NCI-H2196 (cell line): ENCODE measurements around the gene HDDC3.
A peak's percentile ranks its signal among the peaks of the same experiment; 100 is the strongest.
"Not testable (repeated sequence)": the region's sequence is repeated elsewhere in the genome, so short reads cannot be mapped to it uniquely, and the experiment has no call there.

ENCODE experiments used
- DNase-seq: peaks from one replicate; lab custom pipeline; 2025; ENCODE audit not compliant: unreplicated experiment; lab: John Stamatoyannopoulos, UW

Gene HDDC3

DNA sequence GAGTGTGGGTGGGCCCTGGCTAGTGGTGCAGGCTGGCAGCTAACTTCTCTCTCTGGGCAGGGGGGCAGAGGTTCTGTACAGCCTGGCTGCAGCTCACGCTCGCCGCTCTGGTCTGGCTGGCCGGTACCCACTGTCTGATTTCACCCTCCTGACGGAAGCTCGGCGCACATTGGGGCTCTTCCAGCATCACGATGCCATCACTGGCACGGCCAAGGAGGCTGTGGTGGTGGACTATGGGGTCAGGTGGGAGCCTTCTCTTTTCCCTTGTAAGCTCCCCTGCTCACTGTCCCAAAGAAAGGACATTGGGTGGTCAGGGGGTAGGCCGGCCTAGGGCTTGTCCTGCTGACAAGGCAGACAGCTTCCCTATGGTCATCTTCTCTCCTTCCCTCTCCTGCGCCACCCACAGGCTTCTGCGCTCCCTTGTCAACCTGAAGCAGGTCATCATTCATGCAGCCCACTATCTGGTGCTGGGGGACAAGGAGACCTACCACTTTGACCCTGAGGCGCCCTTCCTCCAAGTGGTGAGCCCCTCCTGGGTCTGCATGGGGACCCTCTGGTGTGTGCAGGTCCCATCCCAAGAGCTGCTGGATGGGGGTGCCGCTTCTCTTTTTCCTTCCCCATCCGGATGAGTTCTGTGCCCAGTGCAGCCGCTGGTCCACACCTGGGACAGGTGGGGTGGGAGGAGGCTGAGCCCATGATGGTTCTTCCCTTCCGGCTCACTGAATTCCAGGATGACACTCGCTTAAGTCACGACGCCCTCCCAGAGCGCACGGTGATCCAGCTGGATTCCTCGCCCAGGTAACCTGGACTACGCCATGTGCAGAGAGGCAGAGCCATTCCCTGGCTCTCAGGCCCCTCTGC lies 21.7 kb downstream of the HDDC3 start:
- no peak for DNase-seq

DNA sequence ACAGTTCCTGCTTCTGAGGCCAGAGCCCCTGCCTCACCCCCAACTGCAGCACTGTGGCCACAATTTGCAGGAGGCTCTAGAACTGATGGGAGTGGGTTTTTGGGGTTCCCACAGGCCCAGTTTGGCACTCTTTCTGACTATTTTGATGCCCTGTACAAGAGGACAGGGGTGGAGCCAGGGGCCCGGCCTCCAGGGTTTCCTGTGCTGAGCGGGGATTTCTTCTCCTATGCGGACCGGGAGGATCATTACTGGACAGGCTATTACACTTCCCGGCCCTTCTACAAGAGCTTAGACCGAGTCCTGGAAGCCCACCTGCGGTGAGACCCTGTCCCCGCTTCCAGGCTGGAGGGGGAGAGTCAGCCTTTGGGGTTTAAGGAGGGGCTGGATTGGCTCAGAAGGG lies 22.4 kb downstream of the HDDC3 start:
- no peak for DNase-seq

DNA sequence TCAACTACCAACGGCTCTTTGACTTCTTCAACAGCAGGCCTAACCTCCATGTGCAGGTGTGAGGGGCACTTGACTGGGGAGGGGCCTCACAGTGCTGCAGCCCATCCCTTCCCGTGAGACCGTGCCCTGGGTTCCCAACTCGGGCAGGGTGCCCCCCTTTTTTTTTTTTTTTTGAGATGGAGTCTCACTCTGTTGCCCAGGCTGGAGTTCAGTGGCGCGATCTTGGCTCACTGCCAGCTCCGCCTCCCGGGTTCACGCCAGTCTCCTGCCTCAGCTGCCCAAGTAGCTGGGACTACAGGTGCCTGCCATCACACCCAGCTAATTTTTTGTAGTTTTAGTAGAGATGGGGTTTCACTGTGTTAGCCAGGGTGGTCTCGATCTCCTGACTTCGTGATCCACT lies 22.9 kb downstream of the HDDC3 start:
- not testable (repeated sequence) for DNase-seq

DNA sequence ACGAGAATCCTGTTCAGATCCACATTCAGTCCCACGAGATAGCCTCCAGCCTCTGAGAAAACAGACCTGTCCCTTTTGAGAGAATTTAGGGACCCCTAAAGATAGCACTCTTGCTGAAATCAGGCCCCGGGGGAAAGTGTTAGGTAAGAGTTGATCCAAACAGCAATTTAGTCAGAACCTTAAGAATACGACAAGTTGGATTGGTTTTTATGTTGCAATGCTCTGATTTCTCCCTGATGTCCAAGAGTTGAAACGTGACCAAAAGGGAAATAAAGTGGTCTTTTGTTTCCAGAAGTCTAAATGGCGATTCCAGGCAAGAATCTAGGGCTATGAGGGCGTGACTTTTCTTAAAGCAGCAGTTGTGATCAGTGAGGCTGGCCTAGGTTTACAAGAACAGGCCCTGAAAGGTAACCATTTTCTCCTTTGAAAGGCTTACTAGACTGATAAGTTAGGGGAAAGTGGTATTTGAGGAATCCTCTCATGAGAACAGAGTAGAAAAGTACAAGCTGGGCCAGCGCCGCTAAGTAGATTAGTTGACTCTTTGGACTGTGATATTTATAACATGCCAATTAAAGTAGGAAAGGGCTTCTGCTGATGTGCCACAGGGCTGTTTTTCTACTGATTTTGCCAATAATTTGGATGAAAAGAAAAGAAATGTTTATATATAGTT lies 24.4 kb downstream of the HDDC3 start:
- no peak for DNase-seq

DNA sequence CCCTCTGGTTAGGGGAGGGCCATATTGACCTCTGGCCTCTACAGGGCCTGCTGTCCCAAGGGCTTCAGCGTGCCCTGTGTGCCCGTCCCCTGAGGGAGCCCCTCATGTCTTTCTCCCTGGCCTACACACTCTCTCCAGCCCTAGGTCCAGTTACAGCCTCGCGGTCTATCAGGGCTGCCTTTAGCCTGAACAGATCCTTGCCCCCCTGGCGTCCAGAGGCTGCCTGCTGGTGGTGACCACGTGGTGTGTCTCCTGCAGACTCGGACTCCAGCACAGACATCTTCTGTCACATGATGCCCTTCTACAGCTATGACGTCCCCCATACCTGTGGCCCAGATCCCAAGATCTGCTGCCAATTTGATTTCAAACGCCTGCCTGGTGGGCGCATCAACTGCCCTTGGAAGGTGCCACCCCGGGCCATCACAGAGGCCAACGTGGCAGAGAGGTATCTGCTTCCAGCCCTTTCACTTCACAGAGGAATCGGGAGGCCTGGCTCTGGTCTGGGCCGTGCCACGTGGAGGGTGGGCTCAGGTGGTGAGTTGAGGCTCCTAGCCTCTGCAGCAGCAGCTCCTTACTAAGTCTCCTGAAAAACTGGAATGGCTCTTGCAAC lies 25.2 kb downstream of the HDDC3 start:
- DNase-seq, result no peak

DNA sequence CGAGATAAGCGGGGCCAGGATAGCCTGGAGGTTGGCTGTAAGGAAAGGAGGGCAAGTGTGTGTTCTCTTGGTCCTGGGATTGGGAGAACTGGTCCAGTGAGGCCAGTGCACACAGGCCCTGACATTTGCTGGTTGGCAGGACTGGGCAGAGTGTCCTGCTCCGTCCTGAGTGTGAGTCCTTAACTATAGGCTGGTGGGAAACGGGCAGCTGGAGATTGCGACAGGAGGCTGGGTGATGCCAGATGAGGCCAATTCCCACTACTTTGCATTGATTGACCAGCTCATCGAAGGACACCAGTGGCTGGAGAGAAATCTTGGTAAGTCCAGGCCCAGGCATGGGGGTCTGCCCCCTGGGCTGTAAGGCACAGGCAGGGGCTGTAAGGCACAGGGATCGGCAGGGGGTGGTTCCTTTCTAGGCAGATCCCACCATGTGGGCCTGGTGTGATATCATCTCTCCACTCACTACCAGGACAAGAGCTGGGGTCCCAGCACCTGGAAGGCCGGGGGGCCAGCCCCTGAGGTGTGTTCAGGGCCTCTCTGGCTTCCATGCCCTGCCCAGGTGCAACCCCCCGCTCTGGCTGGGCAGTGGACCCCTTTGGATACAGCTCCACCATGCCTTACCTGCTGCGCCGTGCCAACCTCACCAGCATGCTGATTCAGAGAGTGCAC lies 26.0 kb downstream of the HDDC3 start:
- DNase-seq, result no peak

DNA sequence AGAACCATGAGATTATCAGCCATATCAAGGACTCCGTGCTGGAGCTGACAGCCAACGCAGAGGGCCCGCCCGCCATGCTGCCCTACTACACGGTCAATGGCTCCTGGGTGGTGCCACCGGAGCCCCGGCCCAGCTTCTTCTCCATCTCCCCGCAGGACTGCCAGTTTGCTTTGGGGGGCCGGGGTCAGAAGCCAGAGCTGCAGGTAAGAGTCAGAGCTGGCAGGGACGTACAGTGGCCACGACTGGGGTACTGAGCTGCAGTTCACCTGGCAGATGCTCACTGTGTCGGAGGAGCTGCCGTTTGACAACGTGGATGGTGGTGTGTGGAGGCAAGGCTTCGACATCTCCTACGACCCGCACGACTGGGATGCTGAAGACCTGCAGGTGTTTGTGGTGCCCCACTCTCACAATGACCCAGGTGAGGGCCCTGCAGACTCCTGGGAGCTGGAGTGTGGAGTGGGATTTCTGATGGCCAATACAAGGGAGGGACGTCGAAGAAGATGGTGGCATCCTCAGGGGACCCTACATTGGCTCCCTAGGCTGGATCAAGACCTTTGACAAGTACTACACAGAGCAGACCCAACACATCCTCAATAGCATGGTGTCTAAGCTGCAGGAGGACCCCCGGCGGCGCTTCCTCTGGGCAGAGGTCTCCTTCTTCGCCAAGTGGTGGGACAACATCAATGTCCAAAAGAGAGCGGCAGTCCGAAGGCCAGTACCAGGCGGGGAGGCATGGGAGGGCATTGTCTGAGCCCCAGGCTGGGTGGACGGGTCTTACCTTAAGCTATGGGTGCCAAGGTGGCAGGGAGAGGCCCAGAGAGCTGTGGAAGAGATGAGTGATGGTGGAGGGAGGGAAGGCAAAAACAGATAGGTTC lies 26.8 kb downstream of the HDDC3 start:
- no peak for DNase-seq

DNA sequence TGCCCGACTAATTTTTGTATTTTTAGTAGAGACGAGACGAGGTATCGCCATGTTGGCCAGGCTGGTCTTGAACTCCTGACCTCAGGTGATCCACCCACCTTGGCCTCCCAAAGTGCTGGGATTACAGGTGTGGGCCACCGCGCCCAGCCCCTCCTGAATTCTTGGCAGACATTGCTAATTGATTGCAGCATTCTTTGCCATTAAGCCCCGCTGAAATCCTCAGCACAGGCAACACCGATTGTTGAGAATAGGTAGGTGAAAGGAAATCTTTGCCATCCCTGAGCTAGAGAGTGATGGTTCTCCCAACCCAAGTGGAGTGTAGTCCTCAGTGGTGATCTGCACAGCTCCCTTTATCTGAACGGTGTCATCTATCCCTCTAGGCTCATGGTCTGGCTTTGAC lies 27.6 kb downstream of the HDDC3 start:
- DNase-seq, result no peak

DNA sequence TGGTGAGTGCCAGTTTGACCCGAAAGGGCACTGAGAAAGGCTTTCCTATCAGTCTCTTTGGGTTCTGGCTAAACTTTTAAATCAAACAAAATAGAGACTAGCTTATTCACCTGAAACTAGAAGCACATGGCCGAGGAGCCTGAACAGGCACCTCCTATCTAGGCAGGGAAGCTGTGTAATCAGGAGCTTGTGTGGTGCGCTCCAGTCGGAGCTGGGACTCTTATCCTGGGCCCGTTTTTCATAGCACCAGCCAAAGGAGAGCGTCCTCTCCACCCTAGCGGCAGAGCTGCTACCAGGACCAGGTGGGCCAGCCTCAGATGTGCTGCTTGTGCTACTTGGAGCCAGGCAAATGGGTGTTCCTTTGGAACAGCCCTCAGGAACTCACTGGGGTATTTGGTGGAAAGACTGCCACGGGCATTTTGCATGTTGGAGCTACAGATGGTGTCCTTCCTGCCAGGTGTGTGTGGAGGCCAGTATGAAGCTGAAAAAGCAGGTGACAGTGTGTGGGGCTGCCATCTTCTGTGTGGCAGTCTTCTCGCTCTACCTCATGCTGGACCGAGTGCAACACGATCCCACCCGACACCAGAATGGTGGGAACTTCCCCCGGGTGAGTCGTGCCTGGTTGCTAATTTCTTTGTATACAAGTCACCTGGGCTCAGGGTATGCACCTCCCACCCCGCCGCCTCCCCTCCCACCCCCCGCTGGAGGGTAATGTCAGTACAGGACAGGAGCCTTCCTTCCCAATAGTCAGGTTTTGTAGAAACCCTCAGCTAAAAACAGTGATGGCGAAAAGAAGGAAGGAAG lies 28.4 kb downstream of the HDDC3 start:
- DNase-seq, result no peak

DNA sequence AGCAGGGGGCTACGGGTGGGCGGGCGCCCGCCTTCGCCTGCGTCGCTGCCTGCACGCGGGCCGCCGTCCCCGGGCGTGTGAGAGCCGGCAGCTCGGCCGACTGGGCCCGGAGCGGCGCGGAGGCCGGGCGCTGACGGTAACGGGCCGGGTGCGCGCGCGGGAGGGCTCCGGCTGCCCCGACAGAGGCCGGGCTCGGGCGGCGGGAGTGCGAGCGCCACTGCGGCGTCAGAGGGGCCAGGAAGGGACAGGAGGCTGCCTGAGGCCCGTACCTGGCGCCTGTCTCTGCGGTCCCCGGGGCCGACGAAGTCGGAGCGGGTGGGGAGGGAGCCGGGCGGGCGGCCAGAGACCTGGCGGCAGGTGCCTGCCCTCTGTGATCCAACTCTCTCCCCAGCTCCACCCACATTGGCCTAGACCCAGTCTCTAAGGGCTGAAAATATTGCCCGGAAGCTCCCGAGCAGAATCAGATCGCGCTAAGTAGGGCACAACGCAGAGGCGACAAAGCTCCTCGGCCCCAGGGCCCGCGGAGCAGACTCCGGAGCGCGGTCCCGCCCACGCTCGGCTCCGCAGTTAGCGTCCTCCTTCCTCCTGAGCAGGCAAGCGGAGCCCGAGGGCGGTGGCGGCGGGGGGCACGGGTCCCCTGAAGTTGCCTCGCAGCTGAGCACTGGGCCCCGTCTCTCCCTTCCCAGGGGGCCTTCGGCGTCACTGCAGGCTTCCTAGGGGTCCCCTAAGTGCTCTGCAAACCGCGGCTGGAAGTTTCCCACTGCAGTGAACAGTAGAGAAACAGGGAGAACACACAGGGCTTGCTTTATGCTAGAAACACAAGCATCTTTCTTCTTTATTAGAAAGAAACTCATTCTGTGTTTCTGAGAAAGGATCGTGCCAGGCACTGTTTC lies 29.3 kb downstream of the HDDC3 start, which contains the start of gene MAN2A2:
Gene MAN2A2, plus strand, starts transcription at position 463 of the 893 bp plus-strand sequence. CDS start 906 bp downstream, outside the sequence.
- DNase-seq, result peak; percentile 51

DNA sequence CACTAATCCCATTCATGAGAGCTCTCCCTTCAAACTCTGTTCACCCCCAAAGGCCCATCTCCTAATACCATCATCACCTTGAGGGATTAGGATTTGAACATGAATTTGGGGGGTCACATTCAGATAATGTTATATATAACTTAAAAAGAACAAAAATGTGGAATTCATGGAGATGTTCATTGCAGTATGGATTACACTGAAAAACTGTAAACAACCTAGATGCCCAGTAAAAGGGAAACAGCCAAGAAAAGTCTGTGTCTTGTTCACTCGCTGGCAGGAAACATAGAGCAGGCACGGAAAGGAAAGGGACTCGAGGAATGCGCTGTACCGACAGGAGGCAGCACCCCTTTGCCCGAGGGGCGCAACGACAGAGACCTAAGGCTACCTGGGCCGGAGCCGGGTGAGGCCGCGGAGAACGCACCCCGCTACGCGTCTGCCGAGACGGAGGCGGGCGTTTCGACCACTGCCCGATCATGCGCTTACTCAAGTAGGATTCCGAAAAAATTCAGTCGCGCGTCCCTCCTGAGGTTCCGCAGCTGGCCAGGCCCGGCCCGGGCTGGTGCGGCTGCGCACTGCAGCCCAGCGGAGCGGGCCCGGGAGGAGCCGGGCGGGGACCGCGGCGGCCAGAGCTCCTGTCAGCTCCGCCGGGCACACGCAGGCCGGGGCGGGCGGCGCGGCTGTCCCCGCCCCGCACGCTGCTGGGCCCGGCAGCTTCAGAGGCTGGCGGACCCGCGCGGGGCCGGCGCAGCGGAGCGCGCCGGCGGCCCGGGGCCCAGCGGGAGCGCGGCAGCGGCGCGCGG lies 30.1 kb downstream of the HDDC3 start:
- DNase-seq, result peak; percentile 58

DNA sequence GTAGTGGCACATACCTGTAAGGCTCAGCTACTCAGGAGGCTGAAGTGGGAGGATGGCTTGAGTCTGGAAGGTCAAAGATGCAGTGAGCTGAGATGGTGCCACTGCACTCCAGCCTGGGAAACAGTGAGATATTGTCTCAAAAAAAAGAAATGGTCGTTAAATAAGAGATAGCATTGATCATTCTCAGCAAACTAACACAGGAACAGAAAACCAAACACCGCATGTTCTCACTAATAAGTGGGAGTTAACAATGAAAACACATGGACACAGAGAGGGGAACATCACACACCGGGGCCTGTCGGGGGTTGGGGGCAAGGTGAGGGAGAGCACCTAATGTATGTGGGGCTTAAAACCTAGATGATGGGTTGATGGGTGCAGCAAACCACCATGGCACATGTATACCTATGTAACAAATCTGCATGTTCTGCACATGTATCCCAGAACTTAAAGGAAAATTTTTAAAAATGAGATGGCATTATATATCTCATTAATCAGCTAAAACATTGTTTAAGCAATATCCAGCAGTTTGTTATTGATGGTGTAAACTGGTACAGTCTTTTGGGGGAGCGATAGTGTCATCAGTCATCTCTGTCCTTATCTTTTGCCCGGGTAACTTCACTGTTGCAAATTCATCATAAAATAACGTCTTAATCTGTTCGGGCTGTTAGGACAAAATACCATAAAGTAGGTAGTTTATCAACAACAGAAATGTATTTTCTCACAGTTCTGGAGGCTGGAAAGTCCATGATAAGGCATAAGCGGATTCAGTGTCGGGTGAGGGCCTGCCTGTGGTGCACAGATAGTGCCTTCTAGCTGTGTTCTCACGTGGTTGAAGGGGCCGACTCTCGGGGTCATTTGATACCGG lies 30.9 kb downstream of the HDDC3 start:
- DNase-seq, result no peak

DNA sequence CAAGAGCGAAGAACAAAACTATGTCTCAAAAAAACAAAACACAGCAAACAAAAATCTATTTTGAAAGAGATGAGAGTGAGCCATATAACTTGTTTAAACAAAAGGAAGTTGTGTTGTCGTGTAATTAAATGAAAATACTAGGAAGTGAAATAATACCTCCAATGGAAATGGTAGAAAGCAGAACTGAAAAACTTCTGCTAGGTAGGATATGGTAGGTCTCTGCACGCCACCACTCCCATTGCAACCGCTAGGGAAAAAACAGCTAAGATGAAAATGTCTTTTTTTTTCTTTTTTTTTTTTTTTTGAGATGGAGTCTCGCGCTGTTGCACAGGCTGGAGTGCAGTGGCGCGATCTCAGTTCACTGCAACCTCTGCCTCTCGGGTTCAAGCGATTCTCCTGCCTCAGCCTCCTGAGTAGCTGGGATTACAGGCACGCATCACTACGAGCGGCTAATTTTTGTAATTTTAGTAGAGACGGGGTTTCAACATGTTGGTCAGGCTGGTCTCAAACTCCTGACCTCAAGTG lies 35.2 kb downstream of the HDDC3 start:
- DNase-seq, result not testable (repeated sequence)

DNA sequence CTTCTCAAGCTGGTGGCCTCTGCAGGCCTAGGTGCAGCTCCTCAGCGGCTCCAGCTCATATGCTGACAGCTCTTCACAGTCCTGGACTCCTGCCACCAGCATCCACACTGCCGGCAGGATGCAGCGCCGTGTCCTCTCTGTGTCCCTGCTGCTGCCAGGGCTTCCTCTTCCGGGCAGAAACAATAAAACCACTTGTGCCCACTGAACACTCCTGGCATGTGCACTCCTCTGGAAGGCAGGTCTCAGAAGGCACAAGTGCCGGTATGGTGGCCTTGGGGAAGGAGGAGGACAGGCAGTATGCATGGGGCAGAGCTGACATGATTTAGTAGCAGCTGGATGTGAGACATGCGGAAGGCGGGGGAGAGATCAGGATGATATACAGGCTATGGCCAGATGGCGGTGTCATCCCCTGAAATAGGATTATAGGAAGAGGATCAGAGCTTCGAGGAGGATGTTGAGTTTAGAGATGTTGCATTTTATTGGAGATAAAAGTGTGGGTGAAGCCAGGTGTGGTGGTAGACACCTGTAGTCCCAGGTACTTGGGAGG lies 36.7 kb downstream of the HDDC3 start:
- DNase-seq, result peak; percentile 31

DNA sequence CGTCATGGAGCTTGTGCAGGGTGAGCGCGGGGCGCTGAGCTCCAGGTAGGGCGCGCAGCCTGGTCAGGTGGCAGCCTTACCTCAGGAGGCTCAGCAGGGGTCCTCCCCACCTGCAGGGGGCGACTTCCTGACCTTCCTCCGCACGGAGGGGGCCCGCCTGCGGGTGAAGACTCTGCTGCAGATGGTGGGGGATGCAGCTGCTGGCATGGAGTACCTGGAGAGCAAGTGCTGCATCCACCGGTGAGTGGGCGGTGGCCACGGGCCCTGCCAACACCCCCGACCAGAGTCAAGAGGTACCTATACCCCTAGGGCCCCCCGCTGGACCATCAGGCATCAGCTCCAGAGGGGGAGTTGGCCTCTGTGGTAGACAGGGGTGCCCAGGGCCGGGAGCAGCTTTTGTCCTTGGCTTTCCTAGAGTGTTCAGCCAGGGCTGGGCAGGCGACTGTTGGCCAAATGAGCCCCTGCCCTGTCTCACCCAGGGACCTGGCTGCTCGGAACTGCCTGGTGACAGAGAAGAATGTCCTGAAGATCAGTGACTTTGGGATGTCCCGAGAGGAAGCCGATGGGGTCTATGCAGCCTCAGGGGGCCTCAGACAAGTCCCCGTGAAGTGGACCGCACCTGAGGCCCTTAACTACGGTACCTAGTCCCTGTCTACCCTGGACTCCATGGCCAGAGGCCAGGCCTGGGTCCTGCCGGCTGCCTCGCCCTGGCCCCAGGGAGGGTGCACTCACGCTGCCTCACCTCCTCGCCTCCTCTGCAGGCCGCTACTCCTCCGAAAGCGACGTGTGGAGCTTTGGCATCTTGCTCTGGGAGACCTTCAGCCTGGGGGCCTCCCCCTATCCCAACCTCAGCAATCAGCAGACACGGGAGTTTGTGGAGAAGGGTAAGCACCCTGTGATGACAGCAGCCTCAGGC lies 38.9 kb downstream of the HDDC3 start:
- no peak for DNase-seq
